Fibroblast of mammary gland (primary cell): ENCODE results near the gene UBE2I.

Source experiments
- DNase-seq: peaks from one replicate; pipeline ENCODE4 v3.0.0-alpha.2; 2010; ENCODE audit warnings: low read depth
- H3K4me3 ChIP-seq: 2 replicates; pipeline ENCODE4 v1.5.1; 2011; ENCODE audit warnings: low read depth, mild to moderate bottlenecking, low read length, moderate library complexity; ENCODE audit not compliant: control insufficient read depth
- CTCF ChIP-seq: conservative IDR thresholded peaks from 2 replicates; pipeline ENCODE4 v1.5.1; 2011; ENCODE audit warnings: low read depth, low read length, inconsistent platforms; ENCODE audit not compliant: control insufficient read depth, insufficient read depth

UBE2I gene

GRCh38 chr16:1272453-1273198 lies 36.8 kb upstream of the UBE2I start:
- no peak for DNase-seq
- no peak for TF ChIP-seq CTCF
- no peak overlapping the region for H3K4me3 ChIP-seq

GRCh38 chr16:1273816-1274215 lies 35.6 kb upstream of the UBE2I start:
- DNase-seq = no peak
- no peak overlapping the region for H3K4me3 ChIP-seq
- TF ChIP-seq CTCF = no peak

GRCh38 chr16:1274767-1275166 lies 34.7 kb upstream of the UBE2I start:
- DNase-seq = no peak
- H3K4me3 ChIP-seq = no peak overlapping the region
- no peak for TF ChIP-seq CTCF

- no peak for TF ChIP-seq CTCF
- DNase-seq = no peak
- H3K4me3 ChIP-seq = no peak overlapping the region
Observed at GRCh38 chr16:1275791-1276579, 33.5 kb upstream of the UBE2I start.

DNA sequence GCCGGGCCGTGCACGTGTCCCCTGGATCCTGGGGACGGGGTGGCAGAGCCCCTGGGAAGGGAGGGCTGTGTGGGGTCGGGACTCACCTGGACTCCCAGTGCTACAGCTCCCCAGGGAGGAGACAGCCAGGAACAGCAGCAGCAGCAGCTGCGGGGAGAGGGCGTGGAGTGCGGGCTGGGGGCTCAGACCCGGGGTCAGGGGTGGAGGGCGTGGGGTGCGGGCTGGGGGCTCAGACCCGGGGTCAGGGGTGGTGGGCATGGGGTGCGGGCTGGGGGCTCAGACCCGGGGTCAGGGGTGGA lies 32.9 kb upstream of the UBE2I start:
- H3K4me3 ChIP-seq = no peak overlapping the region
- TF ChIP-seq CTCF = no peak
- DNase-seq = no peak

DNA sequence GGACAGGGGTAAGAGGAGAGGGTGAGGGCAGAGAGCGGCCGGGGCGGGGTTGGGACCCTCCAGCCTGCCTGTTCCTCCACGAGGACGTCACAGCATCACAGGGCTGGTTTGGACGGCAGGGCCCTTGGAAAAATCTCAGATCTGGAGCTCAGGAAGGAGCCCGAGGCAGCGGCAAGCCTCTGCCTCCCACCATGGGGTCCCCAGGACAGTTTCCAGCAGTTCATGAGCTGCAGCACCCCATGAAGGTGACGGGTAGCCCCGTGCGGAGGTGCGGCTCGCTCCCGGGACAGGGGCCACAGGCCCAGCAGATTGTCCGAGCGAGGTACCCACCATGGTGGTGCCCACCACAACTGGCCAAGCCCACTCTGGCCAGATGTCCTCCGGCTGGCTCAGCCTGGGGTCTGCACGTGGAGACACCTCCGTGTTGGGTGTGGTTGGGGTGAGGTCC lies 32.3 kb upstream of the UBE2I start:
- no peak for TF ChIP-seq CTCF
- DNase-seq = no peak

More for the DNA sequence above, 32.3 kb upstream of the UBE2I start:
- no peak overlapping the region for H3K4me3 ChIP-seq
